WTC11 (cell line): ENCODE data around the gene KIF5C. TPM values are rescaled to one million over a fixed set of nuclear protein-coding genes. Genes with fewer than 3 reads are reported as not detected.

Experiments used
- ATAC-seq: fragments of 200-7000 bp; cut with Tn5 transposase; 2 replicates; pipeline ENCODE4 v1.10.0; 2021; ENCODE audit warnings: mild to moderate bottlenecking, moderate library complexity
- CTCF ChIA-PET: fragments of 300-600 bp; sonication (Branson Sonifier 250); formaldehyde crosslinking; loops from one replicate; lab custom pipeline; 2021; ENCODE audit warnings: antibody characterized with exemption; lab: Charles Lee
- POLR2A ChIA-PET: fragments of 350-600 bp; sonication (Branson Sonifier 250); formaldehyde crosslinking; loops from one replicate; lab custom pipeline; 2021; ENCODE audit warnings: antibody characterized with exemption; lab: Charles Lee
- DNase-seq: peaks from one replicate; pipeline ENCODE4 v3.0.0; 2021; ENCODE audit warnings: low spot score
- H3K27ac Mint-ChIP-seq: 2 replicates; pipeline ENCODE4 v1.8.0; 2021; ENCODE audit warnings: mixed read lengths
- H3K27me3 Mint-ChIP-seq: 2 replicates; pipeline ENCODE4 v1.8.0; 2021; ENCODE audit warnings: low read depth, mild to moderate bottlenecking, moderate library complexity, mixed read lengths
- H3K36me3 Mint-ChIP-seq: 2 replicates; pipeline ENCODE4 v1.8.0; 2021; ENCODE audit warnings: mixed read lengths
- H3K4me1 Mint-ChIP-seq: 2 replicates; pipeline ENCODE4 v1.8.0; 2022; ENCODE audit warnings: mixed read lengths
- H3K4me3 Mint-ChIP-seq: 2 replicates; pipeline ENCODE4 v1.8.0; 2021; ENCODE audit warnings: mild to moderate bottlenecking, moderate library complexity, mixed read lengths
- H3K9me3 Mint-ChIP-seq: 2 replicates; pipeline ENCODE4 v1.8.0; 2021; ENCODE audit warnings: mixed read lengths
- ATF2 ChIP-seq: sonication (generic); formaldehyde crosslinking; IDR thresholded peaks from 2 replicates; pipeline ENCODE4 v1.8.1; 2022; ENCODE audit warnings: low read depth, missing genetic modification reagents, borderline replicate concordance
- ATF3 ChIP-seq: sonication (generic); formaldehyde crosslinking; conservative IDR thresholded peaks from 2 replicates; pipeline ENCODE4 v1.8.1; 2022; ENCODE audit warnings: mild to moderate bottlenecking, missing genetic modification reagents
- CREB1 ChIP-seq: sonication (generic); formaldehyde crosslinking; IDR thresholded peaks from 2 replicates; pipeline ENCODE4 v1.8.0; 2023; ENCODE audit warnings: mild to moderate bottlenecking, missing genetic modification reagents
- E2F4 ChIP-seq: sonication (generic); formaldehyde crosslinking; IDR thresholded peaks from 2 replicates; pipeline ENCODE4 v1.8.1; 2022; ENCODE audit warnings: low read depth, mild to moderate bottlenecking, moderate library complexity, missing genetic modification reagents, borderline replicate concordance
- IRF1 ChIP-seq: sonication (generic); formaldehyde crosslinking; IDR thresholded peaks from 2 replicates; pipeline ENCODE4 v1.8.0; 2023; ENCODE audit warnings: missing genetic modification reagents
- JUN ChIP-seq: sonication (generic); formaldehyde crosslinking; IDR thresholded peaks from 2 replicates; pipeline ENCODE4 v1.8.0; 2023; ENCODE audit warnings: mild to moderate bottlenecking, missing genetic modification reagents
- MLX ChIP-seq: sonication (generic); formaldehyde crosslinking; IDR thresholded peaks from 2 replicates; pipeline ENCODE4 v1.8.1; 2023; ENCODE audit warnings: mild to moderate bottlenecking, missing genetic modification reagents, moderate library complexity
- NR1H2 ChIP-seq: sonication (generic); formaldehyde crosslinking; IDR thresholded peaks from 2 replicates; pipeline ENCODE4 v1.9.0; 2021; ENCODE audit warnings: mild to moderate bottlenecking, moderate library complexity, missing genetic modification reagents
- OVOL2 ChIP-seq: fragments of 250-450 bp; sonication (Bioruptor Pico); IDR thresholded peaks from 2 replicates; pipeline ENCODE4 v1.9.0; 2021; ENCODE audit warnings: mild to moderate bottlenecking, borderline replicate concordance
- PRDM15 ChIP-seq: sonication (generic); formaldehyde crosslinking; IDR thresholded peaks from 2 replicates; pipeline ENCODE4 v1.8.0; 2022; ENCODE audit warnings: missing genetic modification reagents
- PREB ChIP-seq: sonication (generic); formaldehyde crosslinking; IDR thresholded peaks from 2 replicates; pipeline ENCODE4 v1.8.1; 2022; ENCODE audit warnings: mild to moderate bottlenecking, missing genetic modification reagents, moderate library complexity, borderline replicate concordance
- RELA ChIP-seq: sonication (generic); formaldehyde crosslinking; IDR thresholded peaks from 2 replicates; pipeline ENCODE4 v1.8.1; 2022; ENCODE audit warnings: missing genetic modification reagents, mild to moderate bottlenecking, borderline replicate concordance
- SMAD3 ChIP-seq: sonication (generic); formaldehyde crosslinking; IDR thresholded peaks from 2 replicates; pipeline ENCODE4 v1.8.0; 2022; ENCODE audit warnings: missing genetic modification reagents, mild to moderate bottlenecking, borderline replicate concordance
- TEAD4 ChIP-seq: sonication (generic); formaldehyde crosslinking; IDR thresholded peaks from 2 replicates; pipeline ENCODE4 v1.8.0; 2022; ENCODE audit warnings: mild to moderate bottlenecking, missing genetic modification reagents
- ZBTB43 ChIP-seq: sonication (generic); formaldehyde crosslinking; IDR thresholded peaks from 2 replicates; pipeline ENCODE4 v1.8.1; 2023; ENCODE audit warnings: mild to moderate bottlenecking, missing genetic modification reagents
- ZNF121 ChIP-seq: sonication (generic); formaldehyde crosslinking; IDR thresholded peaks from 2 replicates; pipeline ENCODE4 v1.8.0; 2023; ENCODE audit warnings: missing genetic modification reagents
- ZNF425 ChIP-seq: fragments of 250-450 bp; sonication (Bioruptor Pico); conservative IDR thresholded peaks from 2 replicates; pipeline ENCODE4 v1.9.0; 2021; ENCODE audit warnings: mild to moderate bottlenecking
- total RNA-seq: library from RNA; stranded (reverse); gene quantifications from 3 replicates; pipeline ENCODE4 v1.2.3, GENCODE V29; 2021

KIF5C gene
- total RNA-seq, 1 experiment from 2014 or later, result 73.5 TPM

- peaks cover 14% of the 10 kb centered on the region for H3K27me3 Mint-ChIP-seq
- no peaks in the 10 kb centered on the region for H3K9me3 Mint-ChIP-seq
- no peak for ATAC-seq
- peaks cover 54% of the 10 kb centered on the region for H3K4me1 Mint-ChIP-seq
- TF ChIP-seq E2F4, result no peak
- no peak for TF ChIP-seq JUN (CRISPR knock-in tag)
- no peak for TF ChIP-seq IRF1 (CRISPR knock-in tag)
- TF ChIP-seq ZNF121, result no peak
- TF ChIP-seq ATF3 (CRISPR knock-in tag), result no peak
- no peak for TF ChIP-seq ATF2 (CRISPR knock-in tag)
- TF ChIP-seq PREB (CRISPR knock-in tag), result no peak
- no peak for TF ChIP-seq TEAD4 (CRISPR knock-in tag)
- no peak for TF ChIP-seq MLX (CRISPR knock-in tag)
- no peak for TF ChIP-seq ZNF425 (CRISPR knock-in tag)
- no peak for TF ChIP-seq CREB1 (CRISPR knock-in tag)
- TF ChIP-seq NR1H2 (CRISPR knock-in tag), result no peak
- no peak for TF ChIP-seq ZBTB43
- no peak for TF ChIP-seq PRDM15 (CRISPR knock-in tag)
- TF ChIP-seq SMAD3 (CRISPR knock-in tag), result no peak
- no peak for TF ChIP-seq OVOL2 (CRISPR knock-in tag)
- TF ChIP-seq RELA (CRISPR knock-in tag), result no peak
- ChIA-PET CTCF (no interaction called here), POLR2A (no interaction called here)
- no peaks in the 10 kb centered on the region for H3K36me3 Mint-ChIP-seq
- DNase-seq, result no peak
- peak overlapping the region; percentile 29; the same call in 1 of the 2 replicates for H3K27ac Mint-ChIP-seq
- H3K4me3 Mint-ChIP-seq, result no peak overlapping the region
Observed at GRCh38 chr2:149075105-149075504, 200.1 kb downstream of the KIF5C start.
